ENCODE measurements around the gene CYBC1.

CYBC1 gene

DNA sequence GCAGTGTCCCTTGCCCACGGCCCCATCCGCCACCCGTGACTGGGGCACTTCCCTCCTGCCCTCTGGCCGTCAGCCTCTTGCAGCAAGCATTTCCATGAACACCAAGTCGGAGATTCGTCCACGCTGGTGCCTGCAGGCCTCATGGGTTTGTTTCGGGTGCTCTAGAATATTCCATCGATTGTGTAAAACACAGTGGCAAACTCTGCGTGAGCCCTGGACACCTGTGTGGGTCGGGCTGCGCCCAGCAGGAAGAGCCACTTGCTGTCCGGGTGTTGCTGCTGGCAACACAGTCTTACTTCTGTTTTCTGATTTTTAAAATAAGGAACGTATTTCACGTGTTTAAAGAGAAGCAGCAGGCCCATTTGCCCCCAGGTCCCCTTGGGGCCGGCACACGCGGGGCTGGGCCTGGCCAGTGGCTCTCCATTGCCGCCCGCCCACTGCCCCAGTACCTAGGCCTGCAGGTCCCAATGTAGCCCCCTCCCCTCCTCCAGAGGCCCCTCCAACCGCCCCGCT lies 10.0 kb downstream of the CYBC1 start:
- H3K4me3 ChIP-seq (ENCODE audit: low read depth, low read length): no peak overlapping the region
- TF ChIP-seq, protein P1, sequence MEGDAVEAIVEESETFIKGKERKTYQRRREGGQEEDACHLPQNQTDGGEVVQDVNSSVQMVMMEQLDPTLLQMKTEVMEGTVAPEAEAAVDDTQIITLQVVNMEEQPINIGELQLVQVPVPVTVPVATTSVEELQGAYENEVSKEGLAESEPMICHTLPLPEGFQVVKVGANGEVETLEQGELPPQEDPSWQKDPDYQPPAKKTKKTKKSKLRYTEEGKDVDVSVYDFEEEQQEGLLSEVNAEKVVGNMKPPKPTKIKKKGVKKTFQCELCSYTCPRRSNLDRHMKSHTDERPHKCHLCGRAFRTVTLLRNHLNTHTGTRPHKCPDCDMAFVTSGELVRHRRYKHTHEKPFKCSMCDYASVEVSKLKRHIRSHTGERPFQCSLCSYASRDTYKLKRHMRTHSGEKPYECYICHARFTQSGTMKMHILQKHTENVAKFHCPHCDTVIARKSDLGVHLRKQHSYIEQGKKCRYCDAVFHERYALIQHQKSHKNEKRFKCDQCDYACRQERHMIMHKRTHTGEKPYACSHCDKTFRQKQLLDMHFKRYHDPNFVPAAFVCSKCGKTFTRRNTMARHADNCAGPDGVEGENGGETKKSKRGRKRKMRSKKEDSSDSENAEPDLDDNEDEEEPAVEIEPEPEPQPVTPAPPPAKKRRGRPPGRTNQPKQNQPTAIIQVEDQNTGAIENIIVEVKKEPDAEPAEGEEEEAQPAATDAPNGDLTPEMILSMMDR (IDR thresholded peaks at IDR 0.05; ENCODE audit: low read depth, low read length): no peak

DNA sequence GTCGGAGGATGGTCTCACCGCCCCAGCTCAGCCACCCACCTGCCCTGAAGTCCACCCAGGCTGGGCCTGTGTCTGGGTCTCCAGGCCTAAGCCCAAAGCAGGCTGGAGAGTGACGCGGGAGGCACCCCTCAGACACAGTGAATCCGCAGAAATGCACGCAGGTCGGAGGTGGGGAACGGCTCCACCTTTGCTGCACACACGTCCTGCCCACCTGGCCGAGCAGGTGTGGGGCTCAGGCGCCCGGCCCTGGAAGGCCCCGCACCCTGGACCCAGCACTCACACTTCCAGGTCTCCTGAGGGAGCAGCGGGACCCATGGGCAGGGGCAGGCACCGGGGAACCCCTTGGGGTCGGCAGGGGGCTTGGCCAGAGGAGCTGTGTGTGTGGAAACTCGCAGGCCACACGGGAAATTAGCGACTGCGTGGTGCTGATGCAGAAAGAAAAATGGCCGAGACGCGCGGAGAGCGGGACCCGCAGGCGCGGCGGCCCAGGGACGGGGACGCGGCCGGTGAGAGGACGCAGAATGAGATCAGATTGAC lies 10.7 kb downstream of the CYBC1 start:
- no peak overlapping the region for H3K4me3 ChIP-seq (ENCODE audit: low read depth, low read length)
- TF ChIP-seq, protein P1 (IDR thresholded peaks at IDR 0.05; ENCODE audit: low read depth, low read length): no peak

DNA sequence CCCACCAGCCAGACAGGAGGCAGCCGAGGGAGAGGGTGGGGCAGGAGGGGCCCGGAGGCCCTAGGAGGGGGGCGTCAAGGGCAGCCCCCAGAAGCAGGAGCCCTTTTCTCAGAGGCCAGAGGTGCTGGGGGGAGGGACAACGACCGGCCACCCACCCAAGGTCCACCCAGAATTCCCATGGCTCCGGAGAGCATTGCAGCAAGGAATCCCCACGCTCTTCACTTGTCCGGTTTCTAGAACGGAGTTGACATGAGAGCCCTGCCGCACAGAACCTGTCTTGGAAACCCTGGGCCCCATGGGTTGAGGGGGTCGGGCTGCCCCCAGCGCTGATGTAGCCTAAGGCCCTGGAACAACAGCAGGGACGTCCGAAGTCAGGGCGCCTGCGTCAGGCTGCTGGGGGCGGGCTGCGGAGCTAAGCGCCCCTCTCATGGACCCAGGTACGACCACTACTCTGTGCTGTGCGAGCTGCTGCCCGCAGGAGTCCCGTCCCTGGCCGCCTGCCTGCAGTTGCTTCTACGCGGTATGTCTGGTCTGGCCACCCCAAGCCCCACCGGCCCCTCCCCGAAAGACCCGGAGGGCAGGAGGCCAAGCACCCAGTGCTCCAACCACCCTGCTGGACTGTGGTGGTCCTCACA lies 11.2 kb downstream of the CYBC1 start:
- TF ChIP-seq, protein P1 (IDR thresholded peaks at IDR 0.05; ENCODE audit: low read depth, low read length): no peak

DNA sequence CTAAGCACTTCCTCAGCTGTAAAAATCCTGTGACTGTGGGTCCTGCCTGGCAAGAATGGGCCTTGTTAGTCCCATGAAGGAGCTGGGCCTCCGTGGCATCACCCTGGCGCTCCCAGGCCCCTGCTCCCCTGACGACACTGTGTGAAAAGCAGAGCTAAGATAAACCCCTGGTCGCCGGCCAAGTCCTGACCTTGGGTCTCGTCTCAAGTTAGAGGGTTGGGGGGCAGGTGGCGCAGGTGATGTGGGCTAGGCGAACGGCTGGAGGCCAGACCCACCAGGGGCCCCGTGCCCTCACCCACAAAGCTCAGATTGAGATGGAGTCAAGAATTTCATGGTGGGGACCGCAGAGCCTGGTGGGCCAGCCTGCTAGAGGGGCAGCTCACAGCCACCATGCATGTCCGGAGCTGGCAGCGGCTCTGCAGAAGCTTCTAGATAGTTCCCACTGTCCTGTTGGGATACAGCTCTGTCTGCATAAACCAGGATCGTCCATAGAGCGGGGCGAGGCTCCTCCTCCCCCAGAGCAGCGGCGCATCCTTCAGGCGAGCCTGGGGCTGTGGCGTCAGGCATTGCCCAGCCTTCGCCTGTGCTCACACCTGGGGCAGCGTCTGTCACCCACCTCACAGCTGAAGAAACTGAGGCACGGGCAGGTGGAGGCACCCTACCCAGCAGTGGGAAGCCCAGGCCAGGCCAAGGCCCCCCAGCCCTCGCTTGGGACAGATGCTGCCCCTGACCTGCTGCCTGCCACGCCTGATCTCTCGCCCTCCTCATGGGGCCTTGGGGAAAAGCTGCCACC lies 12.0 kb downstream of the CYBC1 start:
- no peak overlapping the region for H3K4me3 ChIP-seq (ENCODE audit: low read depth, low read length)
- TF ChIP-seq, protein P1 (IDR thresholded peaks at IDR 0.05; ENCODE audit: low read depth, low read length): no peak

More for the DNA sequence above, 11.2 kb downstream of the CYBC1 start:
- no peak overlapping the region for H3K4me3 ChIP-seq (ENCODE audit: low read depth, low read length)

DNA sequence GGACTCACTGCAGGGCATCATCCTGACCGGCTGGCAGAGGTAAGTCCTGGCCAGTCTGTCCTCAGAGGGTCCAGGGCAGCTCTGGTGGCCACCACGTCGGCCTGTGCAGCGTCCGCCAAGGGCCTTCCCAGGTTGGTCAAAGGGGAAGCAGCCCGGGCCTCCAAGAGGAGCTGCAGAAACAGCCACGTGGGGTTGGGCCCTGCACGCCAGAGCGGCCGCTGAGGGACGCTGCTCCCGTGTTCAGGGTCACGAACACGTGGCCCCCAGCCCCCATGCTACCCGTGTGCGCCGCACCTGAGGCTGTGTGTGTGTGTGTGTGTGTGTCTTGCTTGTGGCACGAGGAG lies 13.3 kb downstream of the CYBC1 start:
- TF ChIP-seq, protein P1 (IDR thresholded peaks at IDR 0.05; ENCODE audit: low read depth, low read length): no peak

DNA sequence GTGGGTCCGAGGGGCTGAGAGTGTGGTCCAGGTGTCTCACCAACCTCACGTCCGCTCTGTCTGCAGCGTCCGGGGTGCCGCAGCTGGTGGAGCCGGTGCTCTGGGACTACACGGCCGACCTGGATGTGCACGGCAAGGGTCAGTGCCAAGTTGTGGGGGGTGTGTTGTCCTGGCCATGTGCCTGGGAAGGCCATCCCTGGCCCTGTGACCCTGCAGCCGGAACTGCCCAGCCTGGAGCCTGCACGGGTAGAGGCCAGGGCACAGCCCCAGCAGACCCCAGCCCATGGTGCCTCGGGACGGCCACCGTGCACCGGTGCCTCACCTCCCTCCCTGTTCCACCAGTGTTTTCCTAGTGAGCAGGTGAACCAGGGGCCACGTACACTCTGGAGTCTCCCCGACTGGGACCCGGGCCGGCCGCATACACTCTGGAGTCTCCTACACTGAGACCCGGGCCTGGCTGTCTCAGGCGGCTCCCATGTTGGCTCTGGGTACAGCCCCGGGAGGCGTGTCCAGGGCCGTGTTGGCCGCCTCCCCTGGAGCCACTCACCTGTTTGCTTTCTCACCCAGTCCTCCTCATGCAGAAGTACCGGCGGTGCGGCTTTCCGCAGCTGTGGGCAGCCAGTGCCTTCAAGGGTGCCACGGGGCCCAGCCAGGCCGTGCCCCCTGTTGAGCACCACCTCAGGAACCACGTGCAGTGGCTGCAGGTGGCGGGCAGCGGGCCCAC lies 13.8 kb downstream of the CYBC1 start:
- no peak overlapping the region for H3K4me3 ChIP-seq (ENCODE audit: low read depth, low read length)
- TF ChIP-seq, protein P1 (IDR thresholded peaks at IDR 0.05; ENCODE audit: low read depth, low read length): no peak

More for the DNA sequence above, 13.3 kb downstream of the CYBC1 start:
- H3K4me3 ChIP-seq (ENCODE audit: low read depth, low read length): no peak overlapping the region

All from WI38 (cell line).